OCI-LY7 (cell line): ENCODE results near the gene SERPINI1.

ENCODE experiments used
- EZH2phosphoT487 ChIP-seq: fragments of 200-600 bp; sonication (generic); IDR thresholded peaks from 2 replicates; pipeline ENCODE4 v1.6.1; 2018; ENCODE audit warnings: low read depth, borderline replicate concordance, mild to moderate bottlenecking, mixed run types, antibody characterized with exemption, low read length, moderate library complexity, mixed read lengths
- TF ChIP-seq, protein P1 (sequence below): fragments of 200-600 bp; sonication (generic); conservative IDR thresholded peaks from 2 replicates; pipeline ENCODE4 v1.5.1; 2014; ENCODE audit warnings: mild to moderate bottlenecking, antibody characterized with exemption, low read length, moderate library complexity, mixed read lengths

DNA sequence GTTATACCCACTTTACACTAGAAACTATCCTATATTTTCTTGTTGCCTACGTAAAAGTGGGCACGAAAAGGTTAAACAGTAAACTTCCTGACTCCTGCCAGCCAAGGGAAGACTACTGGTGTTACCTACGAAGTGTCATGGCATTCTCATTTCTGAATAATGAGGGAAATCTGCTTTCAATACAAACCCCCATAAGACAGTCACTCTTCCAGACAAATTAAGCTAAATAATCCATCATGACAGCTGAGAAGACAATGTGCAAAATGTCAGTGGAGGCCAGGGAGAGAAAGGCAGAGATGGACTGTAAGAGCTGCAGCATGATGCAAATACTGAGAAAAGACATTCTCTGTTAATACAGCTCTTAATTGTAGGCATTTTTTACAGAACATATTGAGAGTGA is 136.5 kb downstream of the SERPINI1 start:
- TF ChIP-seq, protein P1, sequence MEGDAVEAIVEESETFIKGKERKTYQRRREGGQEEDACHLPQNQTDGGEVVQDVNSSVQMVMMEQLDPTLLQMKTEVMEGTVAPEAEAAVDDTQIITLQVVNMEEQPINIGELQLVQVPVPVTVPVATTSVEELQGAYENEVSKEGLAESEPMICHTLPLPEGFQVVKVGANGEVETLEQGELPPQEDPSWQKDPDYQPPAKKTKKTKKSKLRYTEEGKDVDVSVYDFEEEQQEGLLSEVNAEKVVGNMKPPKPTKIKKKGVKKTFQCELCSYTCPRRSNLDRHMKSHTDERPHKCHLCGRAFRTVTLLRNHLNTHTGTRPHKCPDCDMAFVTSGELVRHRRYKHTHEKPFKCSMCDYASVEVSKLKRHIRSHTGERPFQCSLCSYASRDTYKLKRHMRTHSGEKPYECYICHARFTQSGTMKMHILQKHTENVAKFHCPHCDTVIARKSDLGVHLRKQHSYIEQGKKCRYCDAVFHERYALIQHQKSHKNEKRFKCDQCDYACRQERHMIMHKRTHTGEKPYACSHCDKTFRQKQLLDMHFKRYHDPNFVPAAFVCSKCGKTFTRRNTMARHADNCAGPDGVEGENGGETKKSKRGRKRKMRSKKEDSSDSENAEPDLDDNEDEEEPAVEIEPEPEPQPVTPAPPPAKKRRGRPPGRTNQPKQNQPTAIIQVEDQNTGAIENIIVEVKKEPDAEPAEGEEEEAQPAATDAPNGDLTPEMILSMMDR = no peak
- TF ChIP-seq EZH2phosphoT487 = no peak
